ENCODE measurements around the gene ATP10B.

DNA sequence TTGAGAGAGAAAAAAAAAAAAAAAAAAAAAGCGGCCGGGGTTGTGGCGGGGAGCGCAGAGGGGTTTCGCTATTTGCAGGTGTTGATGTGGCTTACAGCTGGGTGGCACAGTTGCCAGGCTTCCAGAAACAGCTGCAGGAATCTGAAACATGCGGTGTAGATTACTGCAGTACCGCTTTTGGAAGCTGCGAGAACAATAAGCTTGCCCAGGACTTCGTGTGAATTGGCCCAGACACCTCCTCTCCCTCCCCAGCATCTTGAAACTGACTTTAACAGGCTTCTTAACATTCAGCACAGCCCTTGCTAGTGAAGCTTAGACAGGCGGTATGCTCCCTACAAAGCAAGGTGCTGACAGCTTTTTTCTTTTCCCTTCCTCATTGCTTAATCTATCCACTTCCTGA, 104.0 kb downstream of the ATP10B start:
- TF ChIP-seq, protein P1, sequence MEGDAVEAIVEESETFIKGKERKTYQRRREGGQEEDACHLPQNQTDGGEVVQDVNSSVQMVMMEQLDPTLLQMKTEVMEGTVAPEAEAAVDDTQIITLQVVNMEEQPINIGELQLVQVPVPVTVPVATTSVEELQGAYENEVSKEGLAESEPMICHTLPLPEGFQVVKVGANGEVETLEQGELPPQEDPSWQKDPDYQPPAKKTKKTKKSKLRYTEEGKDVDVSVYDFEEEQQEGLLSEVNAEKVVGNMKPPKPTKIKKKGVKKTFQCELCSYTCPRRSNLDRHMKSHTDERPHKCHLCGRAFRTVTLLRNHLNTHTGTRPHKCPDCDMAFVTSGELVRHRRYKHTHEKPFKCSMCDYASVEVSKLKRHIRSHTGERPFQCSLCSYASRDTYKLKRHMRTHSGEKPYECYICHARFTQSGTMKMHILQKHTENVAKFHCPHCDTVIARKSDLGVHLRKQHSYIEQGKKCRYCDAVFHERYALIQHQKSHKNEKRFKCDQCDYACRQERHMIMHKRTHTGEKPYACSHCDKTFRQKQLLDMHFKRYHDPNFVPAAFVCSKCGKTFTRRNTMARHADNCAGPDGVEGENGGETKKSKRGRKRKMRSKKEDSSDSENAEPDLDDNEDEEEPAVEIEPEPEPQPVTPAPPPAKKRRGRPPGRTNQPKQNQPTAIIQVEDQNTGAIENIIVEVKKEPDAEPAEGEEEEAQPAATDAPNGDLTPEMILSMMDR (IDR thresholded peaks at IDR 0.05) = no peak
- no peak for TF ChIP-seq POLR2A (IDR thresholded peaks at IDR 0.05)
